WTC11 (cell line): ENCODE data around the gene IL26.

Experiments
- HMGA2 ChIP-seq: fragments of 250-450 bp; sonication (Bioruptor Pico); IDR thresholded peaks from 2 replicates; pipeline ENCODE4 v1.4.0; 2021; ENCODE audit warnings: mild to moderate bottlenecking, moderate library complexity
- NFE2L1 ChIP-seq: sonication (generic); formaldehyde crosslinking; IDR thresholded peaks from 2 replicates; pipeline ENCODE4 v1.8.1; 2023; ENCODE audit warnings: missing genetic modification reagents
- TF ChIP-seq, protein P1 (sequence below): fragments of 200-600 bp; IDR thresholded peaks from 2 replicates; pipeline ENCODE4 v1.8.0; 2022; ENCODE audit warnings: antibody characterized with exemption
- TF ChIP-seq, protein P2 (sequence below): sonication (generic); formaldehyde crosslinking; IDR thresholded peaks from 2 replicates; pipeline ENCODE4 v1.8.1; 2023; ENCODE audit warnings: mild to moderate bottlenecking, missing genetic modification reagents, moderate library complexity
- TF ChIP-seq, protein P3 (sequence below): sonication (generic); formaldehyde crosslinking; IDR thresholded peaks from 2 replicates; pipeline ENCODE4 v1.8.0; 2022; ENCODE audit warnings: missing genetic modification reagents
- TF ChIP-seq, protein P4 (sequence below): sonication (generic); formaldehyde crosslinking; IDR thresholded peaks from 2 replicates; pipeline ENCODE4 v1.8.1; 2022; ENCODE audit warnings: mild to moderate bottlenecking, missing genetic modification reagents, moderate library complexity, borderline replicate concordance
- TF ChIP-seq, protein P5 (sequence below): sonication (generic); formaldehyde crosslinking; conservative IDR thresholded peaks from 2 replicates; pipeline ENCODE4 v1.8.1; 2022; ENCODE audit warnings: mild to moderate bottlenecking, missing genetic modification reagents
- TF ChIP-seq, protein P6 (sequence below): sonication (generic); formaldehyde crosslinking; IDR thresholded peaks from 2 replicates; pipeline ENCODE4 v1.8.1; 2022; ENCODE audit warnings: low read depth, missing genetic modification reagents, borderline replicate concordance
- TF ChIP-seq, protein P7 (sequence below): sonication (generic); formaldehyde crosslinking; IDR thresholded peaks from 2 replicates; pipeline ENCODE4 v1.8.1; 2022; ENCODE audit warnings: missing genetic modification reagents, borderline replicate concordance

DNA sequence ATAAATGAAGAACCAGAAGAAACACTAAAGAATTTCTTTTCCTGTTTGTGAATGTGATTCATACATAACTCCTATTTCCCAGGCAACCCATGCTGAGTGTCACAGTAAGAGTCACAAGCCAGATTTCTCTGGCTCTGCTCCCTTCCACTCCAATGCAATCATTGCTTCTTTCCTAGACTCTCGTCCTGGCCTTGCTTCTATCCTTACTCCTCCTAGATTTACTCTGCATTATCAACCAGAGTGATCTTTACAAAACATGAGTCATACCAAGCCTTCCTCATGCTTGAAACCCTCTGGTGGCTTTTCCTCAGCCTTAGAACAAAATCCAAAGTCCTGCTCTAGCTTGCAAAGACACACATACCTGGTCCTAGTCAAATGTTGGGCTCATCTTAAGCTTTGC lies 14.5 kb upstream of the IL26 start:
- TF ChIP-seq NFE2L1 (CRISPR knock-in tag) (no peak), HMGA2 (CRISPR knock-in tag) (no peak)
- TF ChIP-seq, protein P1, sequence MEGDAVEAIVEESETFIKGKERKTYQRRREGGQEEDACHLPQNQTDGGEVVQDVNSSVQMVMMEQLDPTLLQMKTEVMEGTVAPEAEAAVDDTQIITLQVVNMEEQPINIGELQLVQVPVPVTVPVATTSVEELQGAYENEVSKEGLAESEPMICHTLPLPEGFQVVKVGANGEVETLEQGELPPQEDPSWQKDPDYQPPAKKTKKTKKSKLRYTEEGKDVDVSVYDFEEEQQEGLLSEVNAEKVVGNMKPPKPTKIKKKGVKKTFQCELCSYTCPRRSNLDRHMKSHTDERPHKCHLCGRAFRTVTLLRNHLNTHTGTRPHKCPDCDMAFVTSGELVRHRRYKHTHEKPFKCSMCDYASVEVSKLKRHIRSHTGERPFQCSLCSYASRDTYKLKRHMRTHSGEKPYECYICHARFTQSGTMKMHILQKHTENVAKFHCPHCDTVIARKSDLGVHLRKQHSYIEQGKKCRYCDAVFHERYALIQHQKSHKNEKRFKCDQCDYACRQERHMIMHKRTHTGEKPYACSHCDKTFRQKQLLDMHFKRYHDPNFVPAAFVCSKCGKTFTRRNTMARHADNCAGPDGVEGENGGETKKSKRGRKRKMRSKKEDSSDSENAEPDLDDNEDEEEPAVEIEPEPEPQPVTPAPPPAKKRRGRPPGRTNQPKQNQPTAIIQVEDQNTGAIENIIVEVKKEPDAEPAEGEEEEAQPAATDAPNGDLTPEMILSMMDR, result no peak
- TF ChIP-seq, protein P2, sequence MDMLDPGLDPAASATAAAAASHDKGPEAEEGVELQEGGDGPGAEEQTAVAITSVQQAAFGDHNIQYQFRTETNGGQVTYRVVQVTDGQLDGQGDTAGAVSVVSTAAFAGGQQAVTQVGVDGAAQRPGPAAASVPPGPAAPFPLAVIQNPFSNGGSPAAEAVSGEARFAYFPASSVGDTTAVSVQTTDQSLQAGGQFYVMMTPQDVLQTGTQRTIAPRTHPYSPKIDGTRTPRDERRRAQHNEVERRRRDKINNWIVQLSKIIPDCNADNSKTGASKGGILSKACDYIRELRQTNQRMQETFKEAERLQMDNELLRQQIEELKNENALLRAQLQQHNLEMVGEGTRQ, result no peak
- TF ChIP-seq, protein P3, sequence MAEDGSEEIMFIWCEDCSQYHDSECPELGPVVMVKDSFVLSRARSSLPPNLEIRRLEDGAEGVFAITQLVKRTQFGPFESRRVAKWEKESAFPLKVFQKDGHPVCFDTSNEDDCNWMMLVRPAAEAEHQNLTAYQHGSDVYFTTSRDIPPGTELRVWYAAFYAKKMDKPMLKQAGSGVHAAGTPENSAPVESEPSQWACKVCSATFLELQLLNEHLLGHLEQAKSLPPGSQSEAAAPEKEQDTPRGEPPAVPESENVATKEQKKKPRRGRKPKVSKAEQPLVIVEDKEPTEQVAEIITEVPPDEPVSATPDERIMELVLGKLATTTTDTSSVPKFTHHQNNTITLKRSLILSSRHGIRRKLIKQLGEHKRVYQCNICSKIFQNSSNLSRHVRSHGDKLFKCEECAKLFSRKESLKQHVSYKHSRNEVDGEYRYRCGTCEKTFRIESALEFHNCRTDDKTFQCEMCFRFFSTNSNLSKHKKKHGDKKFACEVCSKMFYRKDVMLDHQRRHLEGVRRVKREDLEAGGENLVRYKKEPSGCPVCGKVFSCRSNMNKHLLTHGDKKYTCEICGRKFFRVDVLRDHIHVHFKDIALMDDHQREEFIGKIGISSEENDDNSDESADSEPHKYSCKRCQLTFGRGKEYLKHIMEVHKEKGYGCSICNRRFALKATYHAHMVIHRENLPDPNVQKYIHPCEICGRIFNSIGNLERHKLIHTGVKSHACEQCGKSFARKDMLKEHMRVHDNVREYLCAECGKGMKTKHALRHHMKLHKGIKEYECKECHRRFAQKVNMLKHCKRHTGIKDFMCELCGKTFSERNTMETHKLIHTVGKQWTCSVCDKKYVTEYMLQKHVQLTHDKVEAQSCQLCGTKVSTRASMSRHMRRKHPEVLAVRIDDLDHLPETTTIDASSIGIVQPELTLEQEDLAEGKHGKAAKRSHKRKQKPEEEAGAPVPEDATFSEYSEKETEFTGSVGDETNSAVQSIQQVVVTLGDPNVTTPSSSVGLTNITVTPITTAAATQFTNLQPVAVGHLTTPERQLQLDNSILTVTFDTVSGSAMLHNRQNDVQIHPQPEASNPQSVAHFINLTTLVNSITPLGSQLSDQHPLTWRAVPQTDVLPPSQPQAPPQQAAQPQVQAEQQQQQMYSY, result no peak
- TF ChIP-seq, protein P4, sequence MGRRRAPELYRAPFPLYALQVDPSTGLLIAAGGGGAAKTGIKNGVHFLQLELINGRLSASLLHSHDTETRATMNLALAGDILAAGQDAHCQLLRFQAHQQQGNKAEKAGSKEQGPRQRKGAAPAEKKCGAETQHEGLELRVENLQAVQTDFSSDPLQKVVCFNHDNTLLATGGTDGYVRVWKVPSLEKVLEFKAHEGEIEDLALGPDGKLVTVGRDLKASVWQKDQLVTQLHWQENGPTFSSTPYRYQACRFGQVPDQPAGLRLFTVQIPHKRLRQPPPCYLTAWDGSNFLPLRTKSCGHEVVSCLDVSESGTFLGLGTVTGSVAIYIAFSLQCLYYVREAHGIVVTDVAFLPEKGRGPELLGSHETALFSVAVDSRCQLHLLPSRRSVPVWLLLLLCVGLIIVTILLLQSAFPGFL, result no peak
- TF ChIP-seq, protein P5, sequence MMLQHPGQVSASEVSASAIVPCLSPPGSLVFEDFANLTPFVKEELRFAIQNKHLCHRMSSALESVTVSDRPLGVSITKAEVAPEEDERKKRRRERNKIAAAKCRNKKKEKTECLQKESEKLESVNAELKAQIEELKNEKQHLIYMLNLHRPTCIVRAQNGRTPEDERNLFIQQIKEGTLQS (CRISPR knock-in tag), result no peak
- TF ChIP-seq, protein P6, sequence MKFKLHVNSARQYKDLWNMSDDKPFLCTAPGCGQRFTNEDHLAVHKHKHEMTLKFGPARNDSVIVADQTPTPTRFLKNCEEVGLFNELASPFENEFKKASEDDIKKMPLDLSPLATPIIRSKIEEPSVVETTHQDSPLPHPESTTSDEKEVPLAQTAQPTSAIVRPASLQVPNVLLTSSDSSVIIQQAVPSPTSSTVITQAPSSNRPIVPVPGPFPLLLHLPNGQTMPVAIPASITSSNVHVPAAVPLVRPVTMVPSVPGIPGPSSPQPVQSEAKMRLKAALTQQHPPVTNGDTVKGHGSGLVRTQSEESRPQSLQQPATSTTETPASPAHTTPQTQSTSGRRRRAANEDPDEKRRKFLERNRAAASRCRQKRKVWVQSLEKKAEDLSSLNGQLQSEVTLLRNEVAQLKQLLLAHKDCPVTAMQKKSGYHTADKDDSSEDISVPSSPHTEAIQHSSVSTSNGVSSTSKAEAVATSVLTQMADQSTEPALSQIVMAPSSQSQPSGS, result no peak
- TF ChIP-seq, protein P7, sequence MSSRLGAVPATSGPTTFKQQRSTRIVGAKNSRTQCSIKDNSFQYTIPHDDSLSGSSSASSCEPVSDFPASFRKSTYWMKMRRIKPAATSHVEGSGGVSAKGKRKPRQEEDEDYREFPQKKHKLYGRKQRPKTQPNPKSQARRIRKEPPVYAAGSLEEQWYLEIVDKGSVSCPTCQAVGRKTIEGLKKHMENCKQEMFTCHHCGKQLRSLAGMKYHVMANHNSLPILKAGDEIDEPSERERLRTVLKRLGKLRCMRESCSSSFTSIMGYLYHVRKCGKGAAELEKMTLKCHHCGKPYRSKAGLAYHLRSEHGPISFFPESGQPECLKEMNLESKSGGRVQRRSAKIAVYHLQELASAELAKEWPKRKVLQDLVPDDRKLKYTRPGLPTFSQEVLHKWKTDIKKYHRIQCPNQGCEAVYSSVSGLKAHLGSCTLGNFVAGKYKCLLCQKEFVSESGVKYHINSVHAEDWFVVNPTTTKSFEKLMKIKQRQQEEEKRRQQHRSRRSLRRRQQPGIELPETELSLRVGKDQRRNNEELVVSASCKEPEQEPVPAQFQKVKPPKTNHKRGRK (CRISPR knock-in tag), result no peak
